Trophoblast cell (in vitro differentiated cells and primary cell): ENCODE results near the gene GNAI1.

ENCODE experiments used
- DNase-seq, 2 donors: peaks; one replicate each; pipeline ENCODE4 v3.0.0-alpha.2; 2016
- H2AFZ ChIP-seq: 2 replicates; pipeline ENCODE4 v1.6.1; 2013; ENCODE audit warnings: low read length, moderate library complexity, mild to moderate bottlenecking; ENCODE audit not compliant: insufficient read depth, poor library complexity
- H2AK5ac ChIP-seq: 2 replicates; pipeline ENCODE4 v1.6.1; 2013; ENCODE audit warnings: mild to moderate bottlenecking, low read length
- H2BK120ac ChIP-seq: 2 replicates; pipeline ENCODE4 v1.6.1; 2013; ENCODE audit warnings: low read length, mild to moderate bottlenecking, moderate library complexity; ENCODE audit not compliant: insufficient read depth, poor library complexity
- H2BK12ac ChIP-seq: 2 replicates; pipeline ENCODE4 v1.6.1; 2013; ENCODE audit warnings: mild to moderate bottlenecking, low read length, moderate library complexity
- H2BK5ac ChIP-seq: 2 replicates; pipeline ENCODE4 v1.6.1; 2013; ENCODE audit warnings: low read length, low read depth, moderate library complexity, mild to moderate bottlenecking; ENCODE audit not compliant: poor library complexity
- H3K14ac ChIP-seq: 2 replicates; pipeline ENCODE4 v1.6.1; 2013; ENCODE audit warnings: mild to moderate bottlenecking, low read length
- H3K18ac ChIP-seq: 2 replicates; pipeline ENCODE4 v1.6.1; 2013; ENCODE audit warnings: mild to moderate bottlenecking, low read length
- H3K23ac ChIP-seq: 2 replicates; pipeline ENCODE4 v1.6.1; 2013; ENCODE audit warnings: low read length
- H3K27ac ChIP-seq: 2 replicates; pipeline ENCODE4 v1.5.1; 2013; ENCODE audit warnings: low read depth, mild to moderate bottlenecking, inconsistent platforms, low read length, moderate library complexity
- H3K27me3 ChIP-seq: 2 replicates; pipeline ENCODE4 v1.6.1; 2013; ENCODE audit warnings: inconsistent platforms, mild to moderate bottlenecking, low read length, moderate library complexity; ENCODE audit not compliant: insufficient read depth
- H3K36me3 ChIP-seq, 2 experiments: 1 replicate in 1 of 2; 2 replicates in 1 of 2; pipeline ENCODE4 v1.6.1; 2013; ENCODE audit warnings: low read length in 2 of 2, mild to moderate bottlenecking in 2 of 2, moderate library complexity in 1 of 2; ENCODE audit not compliant: insufficient read depth in 2 of 2, control insufficient read depth in 1 of 2
- H3K4ac ChIP-seq: 2 replicates; pipeline ENCODE4 v1.6.1; 2013; ENCODE audit warnings: low read depth, mild to moderate bottlenecking, low read length, moderate library complexity
- H3K4me1 ChIP-seq, 2 experiments: 1 replicate in 1 of 2; 2 replicates in 1 of 2; pipeline ENCODE4 v1.6.1; 2013; ENCODE audit warnings: low read length in 2 of 2, mild to moderate bottlenecking in 2 of 2, moderate library complexity in 1 of 2; ENCODE audit not compliant: insufficient read depth in 2 of 2, control insufficient read depth in 1 of 2
- H3K4me2 ChIP-seq: 2 replicates; pipeline ENCODE4 v1.6.1; 2013; ENCODE audit warnings: inconsistent platforms, mild to moderate bottlenecking, low read length, moderate library complexity
- H3K4me3 ChIP-seq: 2 replicates; pipeline ENCODE4 v1.5.1; 2013; ENCODE audit warnings: mild to moderate bottlenecking, low read depth, low read length, inconsistent platforms
- H3K79me1 ChIP-seq: one replicate; pipeline ENCODE4 v1.6.1; 2013; ENCODE audit warnings: low read length
- H3K79me2 ChIP-seq: 2 replicates; pipeline ENCODE4 v1.6.1; 2013; ENCODE audit warnings: low read length, mild to moderate bottlenecking; ENCODE audit not compliant: control insufficient read depth, insufficient read depth, poor library complexity
- H3K9ac ChIP-seq: 2 replicates; pipeline ENCODE4 v1.6.1; 2013; ENCODE audit warnings: mild to moderate bottlenecking, low read length
- H3K9me3 ChIP-seq: 2 replicates; pipeline ENCODE4 v1.6.1; 2013; ENCODE audit warnings: low read depth, mild to moderate bottlenecking, control low read depth, inconsistent platforms, low read length; ENCODE audit not compliant: insufficient read depth
- H4K12ac ChIP-seq: 2 replicates; pipeline ENCODE4 v1.6.1; 2013; ENCODE audit warnings: low read depth, mild to moderate bottlenecking, low read length, moderate library complexity
- H4K8ac ChIP-seq: 2 replicates; pipeline ENCODE4 v1.6.1; 2013; ENCODE audit warnings: low read depth, mild to moderate bottlenecking, low read length, moderate library complexity
- H4K91ac ChIP-seq: one replicate; pipeline ENCODE4 v1.6.1; 2013; ENCODE audit warnings: low read depth, mild to moderate bottlenecking, low read length, moderate library complexity
- WGBS: extraction: QIAGEN DNeasy Blood & Tissue Kit; methylation state at CpG from one replicate; pipeline ENCODE4 v1.1.7; 2013; ENCODE audit warnings: missing lambda C conversion rate; ENCODE audit not compliant: insufficient read length, insufficient coverage; ENCODE audit errors: extremely low coverage; 5-methylcytosine and 5-hydroxymethylcytosine counted together

The GNAI1 gene

DNA sequence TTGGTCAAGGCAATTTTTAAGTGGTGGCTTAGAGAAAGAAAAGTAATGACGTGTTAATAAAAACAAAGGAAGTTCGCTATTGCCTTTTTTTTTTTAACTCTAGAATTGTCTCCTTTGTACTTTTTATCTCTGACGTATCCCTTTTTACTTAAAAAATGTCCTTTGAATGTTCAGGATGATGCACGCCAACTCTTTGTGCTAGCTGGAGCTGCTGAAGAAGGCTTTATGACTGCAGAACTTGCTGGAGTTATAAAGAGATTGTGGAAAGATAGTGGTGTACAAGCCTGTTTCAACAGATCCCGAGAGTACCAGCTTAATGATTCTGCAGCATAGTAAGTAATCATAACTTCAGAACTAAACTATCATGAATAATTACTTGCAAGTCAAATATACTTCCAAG lies 64.4 kb downstream of the GNAI1 start:
- no CpG with 5 or more reads among the region's 5 CpGs for WGBS

DNA sequence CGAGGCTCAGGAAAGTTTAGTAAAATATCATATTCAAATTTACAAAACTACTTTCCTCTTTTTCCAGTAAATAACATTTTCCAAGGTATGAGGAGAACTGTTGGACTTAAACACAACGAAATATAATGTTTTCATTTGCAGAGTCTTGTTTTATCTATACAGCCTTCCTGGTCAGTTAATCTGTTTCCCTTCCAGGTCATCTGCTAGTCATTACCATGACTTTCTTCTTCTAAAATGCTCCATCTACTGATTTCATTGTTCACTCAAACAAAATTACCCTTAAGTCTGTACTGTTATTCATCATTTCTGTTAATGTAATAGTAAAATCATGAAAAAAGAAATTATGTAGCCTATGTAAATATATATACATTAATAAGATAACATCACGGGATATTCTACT lies 69.8 kb downstream of the GNAI1 start:
- no peaks in the 10 kb centered on the region for H3K79me1 ChIP-seq
- H3K4me1 ChIP-seq = no peaks in the 10 kb centered on the region
- H2BK12ac ChIP-seq = no peak overlapping the region
- H2BK120ac ChIP-seq = no peak overlapping the region
- H3K9ac ChIP-seq = no peak overlapping the region
- no peak overlapping the region for H3K4me3 ChIP-seq
- no peak overlapping the region for H3K23ac ChIP-seq
- H2BK5ac ChIP-seq = no peak overlapping the region
- DNase-seq = no peak
- H4K12ac ChIP-seq = no peak overlapping the region
- H2AK5ac ChIP-seq = no peak overlapping the region
- no peak overlapping the region for H3K18ac ChIP-seq
- no peaks in the 10 kb centered on the region for H3K9me3 ChIP-seq
- H3K27me3 ChIP-seq = no peaks in the 10 kb centered on the region
- H4K91ac ChIP-seq = no peak overlapping the region
- peaks cover 0 to 5% of the 10 kb centered on the region in 2 experiments for H3K36me3 ChIP-seq
- no peak overlapping the region for H3K4me2 ChIP-seq
- H4K8ac ChIP-seq = no peak overlapping the region
- no peaks in the 10 kb centered on the region for H3K79me2 ChIP-seq
- WGBS = no CpG with 5 or more reads among the region's 3 CpGs
- no peak overlapping the region for H2AFZ ChIP-seq
- H3K14ac ChIP-seq = no peak overlapping the region
- H3K27ac ChIP-seq = no peak overlapping the region
- no peak overlapping the region for H3K4ac ChIP-seq

More for the DNA sequence above, 64.4 kb downstream of the GNAI1 start:
- H3K14ac ChIP-seq = no peak overlapping the region
- H3K27ac ChIP-seq = no peak overlapping the region
- H3K23ac ChIP-seq = no peak overlapping the region
- no peak overlapping the region for H4K8ac ChIP-seq
- no peaks in the 10 kb centered on the region for H3K9me3 ChIP-seq
- no peak overlapping the region for H4K91ac ChIP-seq
- no peak overlapping the region for H2AFZ ChIP-seq
- no peaks in the 10 kb centered on the region for H3K4me1 ChIP-seq
- no peaks in the 10 kb centered on the region for H3K27me3 ChIP-seq
- H2BK12ac ChIP-seq = no peak overlapping the region
- no peak overlapping the region for H2BK5ac ChIP-seq
- no peak overlapping the region for H3K4me3 ChIP-seq
- no peak overlapping the region for H3K4ac ChIP-seq
- DNase-seq = no peak
- no peak overlapping the region for H3K18ac ChIP-seq
- H2AK5ac ChIP-seq = no peak overlapping the region
- H4K12ac ChIP-seq = no peak overlapping the region
- no peaks in the 10 kb centered on the region for H3K79me2 ChIP-seq
- H3K4me2 ChIP-seq = no peak overlapping the region
- H3K9ac ChIP-seq = no peak overlapping the region
- H3K79me1 ChIP-seq = no peaks in the 10 kb centered on the region
- H2BK120ac ChIP-seq = no peak overlapping the region
- peaks cover 0 to 5% of the 10 kb centered on the region in 2 experiments for H3K36me3 ChIP-seq

DNA sequence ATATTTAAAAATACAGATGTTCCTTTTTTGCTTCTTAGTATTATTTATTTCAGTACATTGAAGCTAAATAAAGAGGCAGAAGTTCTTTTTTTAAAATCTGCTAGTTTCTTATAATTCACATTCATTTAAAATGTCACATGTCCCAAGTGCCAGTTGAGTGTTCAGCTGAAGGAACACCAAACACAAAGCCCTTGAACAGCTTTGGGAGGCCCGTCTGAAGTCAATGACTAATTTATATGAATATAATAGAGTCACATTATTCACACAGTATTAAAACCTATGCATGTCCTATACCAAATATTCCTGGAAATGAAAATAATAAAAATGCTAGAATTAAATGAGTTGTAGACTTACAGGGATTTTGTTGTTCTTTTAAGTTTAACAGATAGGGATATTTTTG lies 70.3 kb downstream of the GNAI1 start:
- H3K14ac ChIP-seq = no peak overlapping the region
- no peak overlapping the region for H3K27ac ChIP-seq
- no peak overlapping the region for H2AK5ac ChIP-seq
- no peak for DNase-seq
- H3K4me3 ChIP-seq = no peak overlapping the region
- H4K91ac ChIP-seq = no peak overlapping the region
- no peaks in the 10 kb centered on the region for H3K79me1 ChIP-seq
- no peak overlapping the region for H3K23ac ChIP-seq
- H3K79me2 ChIP-seq = no peaks in the 10 kb centered on the region
- H3K18ac ChIP-seq = no peak overlapping the region
- no peak overlapping the region for H3K4ac ChIP-seq
- no peaks in the 10 kb centered on the region for H3K27me3 ChIP-seq
- no peaks in the 10 kb centered on the region for H3K9me3 ChIP-seq
- H4K12ac ChIP-seq = no peak overlapping the region
- H3K36me3 ChIP-seq = peaks cover 0 to 4% of the 10 kb centered on the region in 2 experiments
- H3K4me2 ChIP-seq = no peak overlapping the region
- H3K9ac ChIP-seq = no peak overlapping the region
- no peak overlapping the region for H2BK12ac ChIP-seq
- H4K8ac ChIP-seq = no peak overlapping the region
- no peaks in the 10 kb centered on the region for H3K4me1 ChIP-seq
- H2BK5ac ChIP-seq = no peak overlapping the region
- no peak overlapping the region for H2BK120ac ChIP-seq
- no CpG with 5 or more reads among the region's 1 CpG for WGBS
- no peak overlapping the region for H2AFZ ChIP-seq

DNA sequence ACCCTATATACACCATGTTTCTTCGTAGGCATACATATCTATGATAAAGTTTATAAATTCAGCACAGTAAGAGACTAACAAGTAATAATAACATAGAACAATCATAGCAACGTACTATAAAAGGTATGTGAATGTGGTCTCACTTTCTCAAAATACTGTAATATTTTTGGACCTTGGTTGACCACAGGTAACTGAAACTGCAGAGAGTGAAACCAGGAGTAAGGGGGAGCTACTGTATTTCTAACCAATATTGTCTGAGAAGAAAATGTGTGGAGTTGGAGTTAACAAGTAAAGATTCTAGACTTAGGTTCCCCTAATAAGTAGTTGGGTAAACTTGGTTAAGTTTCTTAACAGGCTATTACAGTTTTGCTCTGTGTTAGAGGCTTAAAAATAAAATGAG lies 72.1 kb downstream of the GNAI1 start:
- Histone ChIP-seq H3K79me2 (no peaks in the 10 kb centered on the region), H2AK5ac (no peak overlapping the region), H3K27me3 (no peaks in the 10 kb centered on the region), H3K9me3 (no peaks in the 10 kb centered on the region), H3K4me2 (no peak overlapping the region), H3K9ac (no peak overlapping the region), H4K91ac (no peak overlapping the region), H2AFZ (no peak overlapping the region), H3K4ac (no peak overlapping the region), H2BK5ac (no peak overlapping the region), H3K4me1 (no peaks in the 10 kb centered on the region), H3K27ac (no peak overlapping the region), H3K79me1 (no peaks in the 10 kb centered on the region), H4K8ac (no peak overlapping the region), H3K18ac (no peak overlapping the region), H3K4me3 (no peak overlapping the region), H3K23ac (no peak overlapping the region), H3K14ac (no peak overlapping the region), H4K12ac (no peak overlapping the region), H2BK12ac (no peak overlapping the region), H3K36me3 (peaks cover 2 to 3% of the 10 kb centered on the region in 2 experiments), H2BK120ac (no peak overlapping the region)
- DNase-seq = no peak
- WGBS = no CpG with 5 or more reads among the region's 2 CpGs
